GM19395 (cell line): ENCODE data around the gene GRM5.
"Not testable (repeated sequence)": the region's sequence is repeated elsewhere in the genome, so short reads cannot be mapped to it uniquely, and the experiment has no call there.

ENCODE experiments used
- ATAC-seq: cut with Tn5 transposase; IDR thresholded peaks from one replicate; pipeline ENCODE4 v1.9.1; 2021; ENCODE audit warnings: mild to moderate bottlenecking, moderate library complexity; ENCODE audit not compliant: unreplicated experiment

GRM5 gene

DNA sequence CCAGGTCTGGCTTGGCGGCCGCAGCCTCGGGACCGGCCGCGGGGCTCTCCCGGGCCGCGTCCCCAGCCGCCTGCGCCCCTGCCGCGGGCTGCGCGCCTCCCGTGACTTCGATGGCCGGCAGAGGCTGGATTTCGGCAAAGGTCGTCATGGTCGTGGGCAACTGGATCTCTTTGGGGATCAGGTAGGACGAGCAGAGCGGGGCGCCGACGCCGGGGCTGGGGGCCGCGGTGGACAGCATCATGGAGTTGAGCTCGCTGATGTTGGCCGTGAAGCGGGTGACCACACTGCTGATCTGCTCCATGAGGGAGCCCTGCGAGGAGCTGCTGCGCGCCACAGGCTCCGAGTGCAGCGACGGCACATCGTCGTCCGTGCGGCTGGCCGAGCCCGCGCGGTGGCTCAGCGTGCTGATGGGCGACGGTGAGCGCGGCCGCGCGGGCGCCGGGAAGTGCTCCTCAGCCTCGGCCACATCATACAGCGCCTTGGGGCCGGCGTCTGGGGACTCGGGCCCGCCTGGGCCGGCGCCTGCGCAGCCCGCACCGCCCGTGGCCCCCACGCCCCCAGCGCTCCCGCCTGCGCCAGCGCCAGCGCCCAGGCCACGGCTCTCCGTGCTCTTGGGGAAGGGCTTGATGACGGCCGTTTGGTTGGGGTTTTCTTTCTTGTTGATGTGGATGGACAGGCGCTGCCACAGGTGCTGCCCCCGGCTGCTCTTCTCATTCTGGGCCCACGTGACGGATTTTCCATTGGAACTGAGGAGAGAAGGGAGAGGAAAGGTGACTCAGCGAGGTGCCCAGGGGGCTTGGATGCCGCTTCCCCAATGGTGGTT is 556.8 kb downstream of the GRM5 start:
- ATAC-seq, result peak; percentile 61

DNA sequence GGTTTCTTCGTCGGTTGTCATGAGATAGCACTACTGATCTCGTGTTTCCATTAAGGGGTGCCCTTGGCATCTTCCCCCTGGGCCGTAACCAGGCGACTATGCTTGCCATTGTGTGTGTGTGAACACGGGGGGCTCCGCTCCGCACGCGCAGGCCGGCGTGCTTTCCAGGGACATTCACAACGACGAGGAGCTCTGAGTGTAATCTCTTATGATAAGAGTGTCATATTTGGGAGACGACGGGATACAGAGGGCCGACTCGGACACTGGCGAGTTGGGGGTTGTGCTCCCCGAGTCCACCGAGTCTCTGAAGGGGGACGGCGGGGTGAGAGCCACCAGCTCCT is 557.4 kb downstream of the GRM5 start:
- ATAC-seq, result peak; percentile 4

DNA sequence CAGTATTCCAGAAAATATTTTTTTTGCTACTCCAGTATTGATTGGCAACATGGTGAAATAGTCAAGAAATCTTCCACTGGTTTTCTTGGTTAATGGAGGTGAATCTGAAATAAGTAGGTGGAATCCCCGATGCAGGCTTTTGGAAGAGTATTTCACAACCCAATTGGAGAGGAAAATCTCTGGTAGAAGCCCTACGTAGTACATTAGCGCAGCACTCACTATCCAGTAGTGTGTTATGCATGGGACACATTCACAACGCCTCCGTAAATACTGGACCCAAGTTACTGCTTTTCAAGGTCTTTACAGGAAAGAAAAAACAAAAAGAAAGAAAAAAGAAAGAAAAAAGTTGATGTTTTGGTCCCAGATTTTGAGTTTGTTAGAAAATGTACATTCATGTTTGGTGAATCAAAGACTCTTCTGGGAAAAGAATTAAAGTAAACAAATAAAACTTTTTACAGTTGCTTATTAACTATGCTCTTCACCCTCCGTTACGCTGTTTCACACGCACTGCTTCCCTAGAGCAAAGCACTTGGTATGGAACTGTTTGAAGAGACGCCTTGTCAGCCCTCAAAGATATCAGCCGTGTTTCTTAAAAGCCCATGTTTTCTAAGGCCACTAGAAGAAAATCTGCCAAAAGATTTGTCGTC is 557.9 kb downstream of the GRM5 start:
- ATAC-seq, result no peak

DNA sequence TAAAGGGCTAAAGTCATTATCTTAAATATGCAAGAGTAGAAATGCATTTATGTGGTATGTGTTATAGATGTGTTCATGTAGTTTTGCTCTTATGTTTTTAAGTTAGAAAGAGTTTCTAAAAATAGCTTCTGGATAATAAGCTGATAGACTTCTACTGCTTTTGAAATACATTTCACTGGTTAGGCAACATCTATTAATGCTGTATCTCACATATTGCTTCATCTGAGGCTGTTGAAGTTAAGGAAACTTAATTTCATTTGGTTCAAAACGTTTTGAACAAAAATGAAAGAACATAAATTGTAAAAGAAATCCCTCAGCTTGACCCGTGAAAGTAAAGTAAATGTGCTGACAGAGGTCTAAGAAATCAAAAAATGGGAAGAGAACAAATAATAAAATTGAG is 564.2 kb downstream of the GRM5 start:
- ATAC-seq, result no peak

DNA sequence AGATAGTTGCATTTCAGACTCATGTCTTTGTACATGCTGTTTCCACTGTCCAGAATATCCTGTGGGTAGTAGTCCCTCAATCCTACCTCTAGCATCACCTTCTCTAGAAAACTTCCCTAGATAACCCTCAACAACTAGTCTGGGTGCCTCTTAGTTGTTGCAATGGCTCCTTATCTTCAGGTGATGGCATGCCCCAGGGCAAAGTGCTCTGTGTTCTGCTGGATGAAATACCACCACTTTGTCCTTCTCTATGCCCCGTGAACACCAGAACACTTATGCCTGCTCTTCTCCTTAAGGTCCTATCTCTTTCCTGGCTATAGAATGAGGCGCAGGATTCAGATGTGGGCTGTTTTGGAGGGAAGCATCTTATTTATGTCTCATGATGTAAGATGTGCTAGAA is 569.9 kb downstream of the GRM5 start:
- ATAC-seq, result no peak

DNA sequence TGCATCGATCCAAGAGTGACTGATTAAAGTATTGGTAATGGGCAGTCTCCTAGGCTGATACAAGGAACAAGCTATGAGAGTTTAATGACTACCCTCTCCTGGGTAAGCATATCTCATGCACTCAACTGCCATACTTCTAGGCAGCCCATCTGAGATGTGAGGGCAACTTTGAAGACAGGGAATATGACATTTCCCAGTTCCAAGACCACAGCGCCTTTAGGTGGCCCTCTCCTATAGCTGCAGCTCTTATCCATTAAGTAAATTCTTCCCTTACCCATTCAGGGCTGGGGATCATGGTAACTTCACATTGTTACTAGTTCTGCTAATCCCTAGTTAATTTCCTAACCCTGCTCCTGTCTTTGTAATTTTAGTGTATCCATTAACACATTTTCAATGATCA is 570.9 kb downstream of the GRM5 start:
- ATAC-seq, result no peak

DNA sequence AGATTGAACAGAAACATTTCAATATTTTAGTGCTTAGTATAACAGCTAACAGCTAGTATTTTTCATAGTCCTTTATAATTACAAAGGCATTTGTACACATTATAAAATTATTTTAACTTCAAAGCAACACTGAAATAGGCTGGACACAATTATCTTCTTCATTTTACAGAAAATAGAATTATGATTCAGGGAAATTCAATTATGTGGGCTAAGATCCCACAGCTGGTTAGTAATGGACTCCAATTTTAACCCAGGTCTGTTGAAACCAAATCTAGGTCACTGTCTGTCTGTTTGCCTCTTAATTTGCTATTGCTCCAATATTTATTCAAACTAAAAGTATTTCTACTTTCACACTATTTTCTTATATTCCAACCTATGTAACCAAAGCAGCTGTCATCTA is 574.1 kb downstream of the GRM5 start:
- ATAC-seq, result no peak

DNA sequence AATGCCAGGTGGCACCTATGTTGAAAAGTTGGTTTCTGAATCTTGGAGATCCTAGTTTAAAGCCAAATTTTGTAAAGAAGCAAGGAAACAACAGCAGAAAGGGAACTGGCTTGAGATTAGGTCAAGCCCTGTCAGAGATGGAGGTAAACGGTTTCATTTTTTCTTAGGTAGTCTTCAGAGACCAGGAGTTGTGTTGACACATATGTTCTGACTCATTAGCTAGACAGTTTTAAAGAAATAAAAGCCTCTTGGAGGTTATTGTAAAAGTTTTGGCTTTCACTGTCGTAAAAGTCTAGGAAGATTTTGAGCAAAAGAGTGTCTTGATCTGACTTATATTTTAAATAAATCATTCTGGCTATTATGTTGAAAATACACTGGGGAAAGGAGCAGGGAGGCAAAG is 576.8 kb downstream of the GRM5 start:
- ATAC-seq, result no peak

DNA sequence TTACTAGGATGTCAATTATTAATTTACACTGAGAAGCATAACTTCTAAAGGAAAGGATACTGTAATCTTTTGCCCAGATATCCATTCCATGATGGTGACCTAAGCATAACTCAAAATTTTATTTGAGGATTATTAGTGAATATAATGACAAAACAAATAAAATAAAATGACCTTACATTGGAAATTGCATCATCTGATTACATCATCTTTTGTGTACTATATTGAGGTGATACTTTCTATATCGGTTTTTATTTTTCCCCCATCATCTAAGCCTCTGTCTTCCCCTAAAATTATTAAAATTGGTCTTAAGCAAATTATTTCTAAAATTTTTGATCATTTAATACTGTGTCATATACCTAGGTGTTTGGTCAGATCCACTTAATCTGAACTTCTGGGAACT is 578.1 kb downstream of the GRM5 start:
- ATAC-seq, result no peak

DNA sequence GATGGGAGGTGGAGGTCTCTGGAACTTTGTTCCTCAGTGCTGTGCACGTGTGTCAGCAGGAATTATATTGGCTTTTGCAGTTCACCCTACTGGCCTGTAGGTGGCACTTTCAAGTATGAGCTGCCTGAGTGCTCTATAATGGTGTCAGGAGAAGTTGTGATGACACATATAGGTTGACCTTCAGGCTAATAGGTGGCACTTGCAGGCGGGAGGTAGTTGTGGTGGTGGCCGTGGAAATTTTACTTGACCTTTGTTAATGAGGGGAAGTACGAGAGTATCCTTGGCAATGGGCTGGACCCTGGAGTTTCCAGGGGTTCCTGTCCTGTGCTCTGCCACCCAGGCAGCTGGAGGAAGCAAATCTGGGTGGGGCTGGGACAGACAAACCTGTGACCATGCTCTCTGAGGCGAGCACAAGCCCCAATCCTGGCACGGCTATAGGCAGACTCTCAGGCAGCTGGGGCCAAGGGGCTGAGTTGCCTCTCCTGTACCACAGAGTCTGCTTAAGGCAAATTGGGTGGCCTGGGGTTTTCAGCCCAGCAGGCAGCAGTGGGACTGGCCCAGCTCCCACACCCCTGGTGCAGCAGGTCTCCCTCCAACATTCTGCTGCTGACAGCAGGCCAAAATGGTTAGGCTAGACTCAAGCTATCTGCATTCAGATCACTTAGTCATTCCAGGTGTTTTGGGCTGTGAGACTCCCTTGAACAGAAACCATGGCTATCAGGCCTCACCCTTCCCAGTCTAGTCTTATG is 580.7 kb downstream of the GRM5 start:
- ATAC-seq, result peak; percentile 88

DNA sequence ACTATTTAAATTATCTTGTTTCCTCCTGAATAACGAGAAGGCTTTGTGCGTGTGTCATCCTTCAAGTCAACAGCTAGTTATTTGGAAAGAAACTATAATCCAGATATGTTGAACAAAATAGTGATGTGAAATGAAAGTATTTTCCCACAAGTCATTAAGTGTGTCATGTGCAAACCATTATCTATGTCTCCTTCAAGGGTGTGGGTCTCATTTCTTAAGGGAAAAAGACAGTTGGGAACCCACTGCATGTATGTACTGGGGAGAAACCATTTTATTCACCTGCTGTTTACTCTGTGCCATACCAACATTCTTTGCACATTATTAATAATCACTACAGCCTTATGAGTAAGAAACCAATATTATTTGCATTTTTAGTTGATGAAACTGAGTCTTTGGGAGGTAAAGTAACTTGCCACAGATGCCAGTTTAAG is 582.9 kb downstream of the GRM5 start:
- no peak for ATAC-seq

DNA sequence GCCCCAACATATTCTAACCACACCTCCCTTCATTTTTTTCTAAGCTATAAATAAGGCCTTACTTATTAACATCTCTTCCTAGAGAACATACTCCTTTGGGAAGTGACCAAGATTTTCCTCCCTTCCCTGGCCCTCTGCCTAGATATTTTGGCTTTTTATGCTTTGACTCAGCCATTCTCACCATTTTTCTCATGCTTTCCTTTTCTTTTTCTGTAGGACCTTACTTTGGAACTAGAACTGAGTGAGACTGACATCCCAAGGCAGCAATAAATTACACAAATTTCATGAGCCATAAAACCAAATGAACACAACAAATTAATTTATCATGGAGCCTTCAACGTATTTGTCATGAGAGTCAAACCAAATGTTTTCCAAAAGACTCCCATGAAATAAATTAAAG is 585.6 kb downstream of the GRM5 start:
- ATAC-seq, result no peak

DNA sequence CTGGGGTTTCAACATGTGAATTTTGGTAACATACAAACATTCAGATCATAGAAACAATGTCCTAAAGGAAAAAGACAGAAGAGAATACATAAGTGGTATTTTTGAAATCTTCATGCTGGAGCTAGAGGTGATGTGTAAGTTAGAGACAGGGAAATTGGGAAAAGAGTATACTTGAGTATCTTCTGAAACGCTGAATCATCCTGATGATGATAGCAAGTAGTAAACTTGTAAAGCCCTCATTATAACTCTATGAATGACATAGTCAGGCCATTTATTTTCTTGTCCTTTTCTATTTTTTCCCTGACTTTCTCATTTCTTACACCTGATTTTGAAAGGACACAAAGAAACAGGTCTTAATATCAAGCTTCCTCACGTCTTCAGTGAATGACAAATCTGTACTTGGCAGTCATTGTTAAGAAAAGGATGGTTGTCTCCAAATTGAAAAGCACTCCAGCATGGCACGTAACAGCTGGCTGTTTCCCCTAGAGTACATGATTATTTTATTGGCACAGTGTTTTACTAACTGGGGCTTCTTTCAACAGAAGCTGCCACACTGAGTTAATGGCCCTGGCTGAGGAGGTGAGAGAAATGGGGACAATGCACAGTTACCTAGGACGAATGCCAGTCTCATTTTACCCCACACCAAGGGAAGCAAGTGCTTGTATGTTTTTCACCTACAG is 587.5 kb downstream of the GRM5 start:
- ATAC-seq, result no peak

DNA sequence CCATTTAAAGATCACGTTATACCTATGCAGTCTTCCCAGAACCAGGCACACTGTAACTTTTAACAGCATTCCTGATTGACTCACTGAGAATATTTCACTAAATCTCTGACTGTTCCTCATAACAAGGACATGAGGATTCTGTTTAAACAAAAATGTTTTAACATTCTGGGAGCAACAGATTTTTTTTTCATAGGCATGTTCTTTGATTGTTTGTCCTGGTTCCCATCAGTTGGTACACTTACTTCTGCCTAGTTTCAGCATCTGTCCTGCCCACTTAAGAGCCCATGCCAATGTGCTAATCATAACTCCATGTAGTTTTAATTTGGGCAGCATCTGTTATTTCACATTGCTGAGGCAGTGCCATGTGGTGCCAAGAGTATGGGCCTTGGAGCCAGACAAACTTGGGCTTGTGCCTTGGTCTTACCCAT is 589.8 kb downstream of the GRM5 start:
- ATAC-seq, result no peak

DNA sequence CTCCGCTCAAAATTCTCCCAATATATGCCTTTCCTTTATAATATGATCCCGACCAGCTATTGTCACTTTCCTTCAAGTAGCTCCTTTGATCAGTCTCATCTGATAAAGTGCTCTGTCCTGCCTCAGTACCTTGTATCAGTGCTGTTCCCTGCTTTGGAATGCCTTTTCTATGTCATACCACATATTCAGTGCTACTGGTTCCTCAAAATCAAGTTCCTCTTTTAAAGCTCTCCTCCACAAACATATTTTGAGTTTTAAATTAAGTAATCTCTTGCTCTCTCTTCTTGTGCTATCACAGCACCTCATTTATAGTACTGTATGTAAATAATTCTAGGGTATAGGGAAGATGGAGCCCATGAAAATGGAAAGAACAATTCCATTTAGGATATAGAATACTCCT is 591.1 kb downstream of the GRM5 start:
- ATAC-seq, result no peak

DNA sequence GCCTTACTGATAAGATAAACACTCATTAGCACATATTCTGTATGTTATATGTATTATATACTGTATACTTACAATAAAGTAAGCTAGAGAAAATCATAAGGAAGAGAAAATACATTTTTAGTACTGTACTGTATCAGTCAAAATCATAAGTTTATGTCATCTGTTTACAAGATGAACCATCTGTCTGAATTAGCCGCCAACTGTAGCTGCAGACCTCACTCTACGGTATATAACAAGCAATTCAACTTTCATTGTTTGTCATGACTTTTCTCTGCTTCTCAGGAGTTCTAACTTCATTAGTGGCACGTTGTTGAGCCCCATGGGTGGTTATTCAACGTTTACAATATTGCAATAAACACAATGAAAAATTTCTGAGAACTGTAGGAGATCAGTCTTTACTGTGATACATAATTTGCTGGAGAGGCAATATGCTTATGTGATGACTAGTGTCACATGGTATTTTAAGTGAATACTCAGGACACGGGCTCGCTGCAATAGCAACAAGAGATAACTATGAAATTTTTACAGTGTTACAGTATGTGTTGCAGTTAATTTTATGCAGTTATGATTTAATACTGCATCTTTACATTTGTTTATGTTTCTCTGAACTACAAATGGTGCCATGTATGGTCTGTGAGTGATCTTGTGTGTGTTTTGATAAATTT is 596.1 kb downstream of the GRM5 start:
- ATAC-seq, result no peak

DNA sequence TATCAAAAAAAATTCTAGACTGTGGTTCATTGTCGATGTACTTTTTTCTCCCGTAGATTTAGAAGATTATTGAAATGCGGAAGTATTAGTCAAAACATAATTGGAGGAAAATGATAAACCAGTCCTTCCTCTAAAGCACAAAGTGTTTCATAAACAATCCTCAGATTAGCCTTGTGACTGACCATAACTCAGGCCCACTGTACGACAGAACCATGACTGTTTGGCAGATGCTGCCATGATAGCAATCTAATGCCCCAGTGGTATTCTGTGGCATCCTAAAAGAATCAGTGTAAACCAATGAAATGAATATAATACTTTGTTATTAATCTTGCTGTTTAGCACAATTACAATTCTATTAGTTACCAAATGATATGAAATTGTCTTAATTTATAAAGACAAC is 601.3 kb downstream of the GRM5 start:
- no peak for ATAC-seq

DNA sequence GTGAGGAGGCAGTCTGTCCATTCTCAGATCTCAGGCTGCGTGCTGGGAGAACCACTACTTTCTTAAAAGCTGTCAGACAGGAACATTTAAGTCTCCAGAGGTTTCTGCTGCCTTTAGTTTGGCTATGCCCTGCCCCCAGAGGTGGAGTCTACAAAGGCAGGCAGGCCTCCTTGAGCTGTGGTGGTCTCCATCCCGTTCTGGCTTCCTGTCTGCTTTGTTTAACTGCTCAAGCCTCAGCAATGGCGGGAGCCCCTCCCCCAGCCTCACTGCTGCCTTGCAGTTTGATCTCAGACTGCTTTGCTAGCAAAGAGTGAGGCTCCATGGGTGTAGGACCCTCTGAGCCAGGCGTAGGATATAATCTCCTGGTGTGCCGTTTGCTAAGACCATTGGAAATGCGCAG is 602.5 kb downstream of the GRM5 start:
- not testable (repeated sequence) for ATAC-seq

DNA sequence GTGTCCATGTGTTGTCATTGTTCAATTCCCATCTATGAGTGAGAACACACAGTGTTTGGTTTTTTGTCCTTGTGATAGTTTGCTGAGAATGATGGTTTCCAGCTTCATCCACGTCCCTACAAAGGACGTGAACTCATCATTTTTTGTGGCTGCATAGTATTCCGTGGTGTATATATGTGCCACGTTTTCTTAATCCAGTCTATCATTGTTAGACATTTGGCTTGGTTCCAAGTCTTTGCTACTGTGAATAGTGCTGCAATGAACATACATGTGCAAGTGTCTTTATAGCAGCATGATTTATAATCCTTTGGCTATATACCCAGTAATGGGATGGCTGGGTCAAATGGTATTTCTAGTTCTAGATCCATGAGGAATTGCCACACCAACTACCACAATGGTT is 607.7 kb downstream of the GRM5 start:
- ATAC-seq, result not testable (repeated sequence)

DNA sequence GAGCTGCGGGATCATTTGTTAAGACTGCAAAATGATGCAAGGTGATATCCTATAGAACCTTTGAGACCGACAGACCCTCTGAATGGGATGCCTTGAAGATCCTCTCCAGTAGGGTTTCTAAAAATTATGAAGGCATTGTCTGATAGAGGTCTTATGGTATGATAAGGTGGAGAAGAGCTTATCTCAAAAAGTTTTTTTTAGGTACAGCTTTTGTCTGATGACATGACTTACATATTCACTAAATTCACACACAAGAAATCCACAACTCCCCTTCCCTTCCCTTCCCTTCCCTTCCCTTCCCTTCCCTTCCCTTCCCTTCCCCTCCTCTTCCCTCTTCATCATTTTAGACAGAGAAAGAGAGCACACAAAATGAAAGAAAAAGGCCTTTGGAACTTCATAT is 609.8 kb downstream of the GRM5 start:
- no peak for ATAC-seq

DNA sequence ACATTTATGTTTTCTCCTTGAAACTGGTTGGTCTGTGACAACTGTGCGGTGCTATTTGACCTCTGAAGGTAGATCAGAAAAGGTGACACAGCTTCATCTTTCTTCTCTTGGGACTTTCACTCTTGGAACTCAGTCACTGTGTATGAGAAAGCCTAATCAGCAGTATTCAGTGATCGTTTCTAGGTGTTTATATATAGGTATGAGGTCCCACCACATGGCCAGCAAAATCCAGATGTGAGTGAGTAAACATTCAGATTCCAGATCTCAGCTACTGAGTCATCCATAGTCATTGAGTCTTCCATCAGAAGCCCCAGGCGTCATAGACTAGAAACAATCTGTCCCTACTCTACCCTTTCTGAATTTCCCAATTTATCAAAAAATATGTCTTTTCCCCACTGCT is 610.9 kb downstream of the GRM5 start:
- ATAC-seq, result no peak
